ENCODE measurements around the gene RHOBTB3.
"Not testable (repeated sequence)": the region's sequence is repeated elsewhere in the genome, so short reads cannot be mapped to it uniquely, and the experiment has no call there.

RHOBTB3 gene

GRCh38 chr5:95730730-95731570 is at the start of gene RHOBTB3:
RHOBTB3 (plus strand) TSS chr5:95731336; CDS start chr5:95731683, 347 bp downstream.
- in situ Hi-C loops (cut with HindIII; ENCODE audit: low sequenced_read_pairs), result no loop called here

GRCh38 chr5:95682891-95683290 is 48.2 kb upstream of the RHOBTB3 start, which contains the start of gene SPATA9:
SPATA9 (minus strand) TSS chr5:95682991; CDS start chr5:95682854, 137 bp downstream.
- in situ Hi-C loops (cut with HindIII; ENCODE audit: low sequenced_read_pairs), result no loop called here

GRCh38 chr5:95684361-95684760 is 46.8 kb upstream of the RHOBTB3 start:
- in situ Hi-C loops (cut with HindIII; ENCODE audit: low sequenced_read_pairs), result no loop called here

GRCh38 chr5:95686651-95687050 is 44.5 kb upstream of the RHOBTB3 start:
- in situ Hi-C loops (cut with HindIII; ENCODE audit: low sequenced_read_pairs), result no loop called here

GRCh38 chr5:95689680-95690079 is 41.5 kb upstream of the RHOBTB3 start:
- in situ Hi-C loops (cut with HindIII; ENCODE audit: low sequenced_read_pairs), result no loop called here

- in situ Hi-C loops (cut with HindIII; ENCODE audit: low sequenced_read_pairs), result no loop called here
Measured at GRCh38 chr5:95690333-95690732, 40.8 kb upstream of the RHOBTB3 start.

- in situ Hi-C loops (cut with HindIII; ENCODE audit: low sequenced_read_pairs), result no loop called here
Measured at GRCh38 chr5:95697781-95698681, 33.1 kb upstream of the RHOBTB3 start.

GRCh38 chr5:95699337-95699736 is 31.8 kb upstream of the RHOBTB3 start:
- in situ Hi-C loops (cut with HindIII; ENCODE audit: low sequenced_read_pairs), result no loop called here

- in situ Hi-C loops (cut with HindIII; ENCODE audit: low sequenced_read_pairs), result no loop called here
Measured at GRCh38 chr5:95701074-95701473, 30.1 kb upstream of the RHOBTB3 start.

GRCh38 chr5:95704150-95704549 is 27.0 kb upstream of the RHOBTB3 start:
- in situ Hi-C loops (cut with HindIII; ENCODE audit: low sequenced_read_pairs), result no loop called here

- in situ Hi-C loops (cut with HindIII; ENCODE audit: low sequenced_read_pairs), result not testable (repeated sequence)
Measured at GRCh38 chr5:95706196-95706595, 24.9 kb upstream of the RHOBTB3 start.

GRCh38 chr5:95707055-95707454 is 24.1 kb upstream of the RHOBTB3 start:
- in situ Hi-C loops (cut with HindIII; ENCODE audit: low sequenced_read_pairs), result no loop called here

- in situ Hi-C loops (cut with HindIII; ENCODE audit: low sequenced_read_pairs), result not testable (repeated sequence)
Measured at GRCh38 chr5:95707534-95708188, 23.5 kb upstream of the RHOBTB3 start.

GRCh38 chr5:95708876-95709275 is 22.3 kb upstream of the RHOBTB3 start:
- in situ Hi-C loops (cut with HindIII; ENCODE audit: low sequenced_read_pairs), result no loop called here

- in situ Hi-C loops (cut with HindIII; ENCODE audit: low sequenced_read_pairs), result loop anchor here (5.0 kb wide), 1 partner anchor 107 kb away; no protein-coding TSS in a partner anchor
Measured at GRCh38 chr5:95709967-95710650, 21.0 kb upstream of the RHOBTB3 start.

GRCh38 chr5:95710651-95711500 is 20.3 kb upstream of the RHOBTB3 start:
- in situ Hi-C loops (cut with HindIII; ENCODE audit: low sequenced_read_pairs), result loop anchor here (5.0 kb wide), 1 partner anchor 106 kb away; no protein-coding TSS in a partner anchor

- in situ Hi-C loops (cut with HindIII; ENCODE audit: low sequenced_read_pairs), result loop anchor here (5.0 kb wide), 1 partner anchor 106 kb away; no protein-coding TSS in a partner anchor
Measured at GRCh38 chr5:95711501-95712346, 19.4 kb upstream of the RHOBTB3 start.

- in situ Hi-C loops (cut with HindIII; ENCODE audit: low sequenced_read_pairs), result loop anchor here (5.0 kb wide), 1 partner anchor 105 kb away; no protein-coding TSS in a partner anchor
Measured at GRCh38 chr5:95712347-95712958, 18.7 kb upstream of the RHOBTB3 start.
